SK-N-SH (cell line): Measurements from ENCODE around the gene TBRG4. TPM values are rescaled to one million over a fixed set of nuclear protein-coding genes. Genes with fewer than 3 reads are reported as not detected.

Experiments
- CTCF ChIA-PET: fragments of 300-600, 350-600 bp; formaldehyde crosslinking; extraction: SDS; loops from one replicate; lab custom pipeline; 2021; lab: Yijun Ruan, JAX
- POLR2A ChIA-PET: fragments of 350-600 bp; sonication (Branson Sonifier 250); formaldehyde crosslinking; extraction: SDS; loops from one replicate; lab custom pipeline; 2020; ENCODE audit warnings: antibody characterized with exemption, inconsistent platforms; lab: Yijun Ruan, JAX
- DNase-seq: peaks from one replicate; pipeline ENCODE4 v3.0.0; 2012
- H2AFZ ChIP-seq: fragments of 200-600 bp; sonication (generic); 2 replicates; pipeline ENCODE4 v1.8.1; 2016; ENCODE audit warnings: antibody characterized with exemption, mild to moderate bottlenecking, low read depth
- H3F3A ChIP-seq: fragments of 200-600 bp; sonication (generic); replicated peaks from 2 replicates; pipeline ENCODE3; 2016; ENCODE audit warnings: antibody characterized with exemption, mild to moderate bottlenecking; ENCODE audit not compliant: insufficient read depth
- H3K27ac ChIP-seq, 2 experiments: fragments of 200-500 bp in 1 of 2; fragments of 200-600 bp in 1 of 2; sonication (Bioruptor generic) in 1 of 2; sonication (generic), shearing (Covaris generic) in 1 of 2; 2 replicates each; pipeline versions ENCODE4 v1.5.1 to v1.6.1; 2014 to 2016; ENCODE audit warnings: low read depth in 2 of 2, inconsistent platforms in 1 of 2, low read length in 1 of 2, mild to moderate bottlenecking in 1 of 2, mixed read lengths in 1 of 2
- H3K27me3 ChIP-seq: fragments of 200-600 bp; sonication (generic), shearing (Covaris generic); 2 replicates; pipeline ENCODE4 v1.6.1; 2016; ENCODE audit warnings: mixed run types; ENCODE audit not compliant: insufficient read depth
- H3K36me3 ChIP-seq, 2 experiments: fragments of 200-500 bp in 1 of 2; fragments of 200-600 bp in 1 of 2; sonication (Bioruptor generic) in 1 of 2; sonication (generic) in 1 of 2; replicated peaks in 1 of 2; 2 replicates each; pipeline versions ENCODE3 to v1.5.1; 2014 to 2016; ENCODE audit warnings: low read length in 1 of 2, mild to moderate bottlenecking in 1 of 2; ENCODE audit not compliant: insufficient read depth in 2 of 2, control insufficient read depth in 1 of 2
- H3K4me1 ChIP-seq, 2 experiments: fragments of 200-500 bp in 1 of 2; fragments of 200-600 bp in 1 of 2; sonication (Bioruptor generic) in 1 of 2; sonication (generic), shearing (Covaris generic) in 1 of 2; 2 replicates each; pipeline versions ENCODE4 v1.5.1 to v1.6.1; 2014 to 2016; ENCODE audit warnings: low read depth in 1 of 2, low read length in 1 of 2, mixed run types in 1 of 2; ENCODE audit not compliant: insufficient read depth in 2 of 2, control insufficient read depth in 1 of 2
- H3K4me2 ChIP-seq: fragments of 200-600 bp; sonication (generic), shearing (Covaris generic); 2 replicates; pipeline ENCODE4 v1.6.1; 2017; ENCODE audit warnings: mixed run types
- H3K4me3 ChIP-seq, 2 experiments: fragments of 200-500 bp in 1 of 2; fragments of 200-600 bp in 1 of 2; sonication (Bioruptor generic) in 1 of 2; sonication (generic), shearing (Covaris generic) in 1 of 2; 2 replicates each; pipeline versions ENCODE4 v1.5.1 to v1.8.1; 2014 to 2016; ENCODE audit warnings: low read depth in 2 of 2, inconsistent platforms in 1 of 2, low read length in 1 of 2, mild to moderate bottlenecking in 1 of 2, mixed read lengths in 1 of 2, moderate library complexity in 1 of 2
- H3K79me2 ChIP-seq: fragments of 200-600 bp; sonication (generic); 2 replicates; pipeline ENCODE4 v1.8.1; 2017; ENCODE audit warnings: mild to moderate bottlenecking; ENCODE audit not compliant: insufficient read depth
- H3K9ac ChIP-seq: fragments of 200-600 bp; sonication (generic); 2 replicates; pipeline ENCODE4 v1.6.1; 2017; ENCODE audit warnings: mixed run types
- H3K9me2 ChIP-seq: fragments of 200-600 bp; sonication (generic); 2 replicates; pipeline ENCODE4 v1.6.1; 2017; ENCODE audit warnings: mixed run types
- H3K9me3 ChIP-seq: fragments of 200-600 bp; sonication (generic); 2 replicates; pipeline ENCODE4 v1.6.1; 2017; ENCODE audit warnings: mixed run types, mild to moderate bottlenecking, moderate library complexity
- H4K20me1 ChIP-seq: fragments of 200-600 bp; sonication (generic); 2 replicates; pipeline ENCODE4 v1.6.1; 2017; ENCODE audit warnings: mild to moderate bottlenecking, mixed run types; ENCODE audit not compliant: insufficient read depth
- CHD2 ChIP-seq: fragments of 150-350 bp; IDR thresholded peaks from 2 replicates; pipeline ENCODE4 v1.6.1; 2018; ENCODE audit warnings: low read length; ENCODE audit not compliant: partially characterized antibody
- EP300 ChIP-seq, 2 experiments: IDR thresholded peaks; 2 replicates each; pipeline versions ENCODE4 v1.4.0 to v1.6.1; 2012; ENCODE audit warnings: borderline replicate concordance in 1 of 2, low read depth in 1 of 2, low read length in 1 of 2
- FOXJ3 ChIP-seq: sonication (generic); formaldehyde crosslinking; IDR thresholded peaks from 2 replicates; pipeline ENCODE4 v1.5.1; 2020; ENCODE audit warnings: mild to moderate bottlenecking, missing genetic modification reagents
- GATA2 ChIP-seq: sonication (generic); formaldehyde crosslinking; IDR thresholded peaks from 2 replicates; pipeline ENCODE4 v1.5.0; 2020; ENCODE audit warnings: mild to moderate bottlenecking, missing genetic modification reagents
- MXI1 ChIP-seq: IDR thresholded peaks from 2 replicates; pipeline ENCODE4 v1.6.1; 2012; ENCODE audit warnings: mild to moderate bottlenecking, low read depth, low read length, improper control_type of control experiment
- NFIC ChIP-seq: IDR thresholded peaks from 2 replicates; pipeline ENCODE4 v1.4.0; 2012; ENCODE audit warnings: borderline replicate concordance
- NRF1 ChIP-seq: IDR thresholded peaks from 2 replicates; pipeline ENCODE4 v1.6.1; 2012; ENCODE audit warnings: low read depth, mild to moderate bottlenecking, low read length
- RAD21 ChIP-seq: IDR thresholded peaks from 2 replicates; pipeline ENCODE4 v1.6.1; 2012; ENCODE audit warnings: mild to moderate bottlenecking, low read length
- RCOR1 ChIP-seq: fragments of 150-350 bp; IDR thresholded peaks from 2 replicates; pipeline ENCODE4 v1.6.1; 2017; ENCODE audit warnings: antibody characterized with exemption, low read length
- REST ChIP-seq: IDR thresholded peaks from 2 replicates; pipeline ENCODE4 v1.6.1; 2012; ENCODE audit warnings: mild to moderate bottlenecking, low read depth, low read length, moderate library complexity
- RXRA ChIP-seq: IDR thresholded peaks from 2 replicates; pipeline ENCODE4 v1.4.0; 2012; ENCODE audit warnings: low read depth, mild to moderate bottlenecking, borderline replicate concordance
- YY1 ChIP-seq: IDR thresholded peaks from 2 replicates; pipeline ENCODE4 v1.4.0; 2012; ENCODE audit warnings: low read depth, mild to moderate bottlenecking
- WGBS: methylation state at CpG from one replicate; pipeline ENCODE4 v1.1.6; 2017; ENCODE audit warnings: low lambda C conversion rate; 5-methylcytosine and 5-hydroxymethylcytosine counted together
- polyA plus RNA-seq, 3 experiments: library from polyadenylated mRNA; depleted of rRNA; stranded (reverse); fragments of >200 nt; gene quantifications; 2 replicates each; pipeline ENCODE4 v1.2.3, GENCODE V29; 2012

Gene TBRG4
- polyA plus RNA-seq, 1 of the 3 experiments (the other 2 are of a cell fraction): 76.2 TPM

DNA sequence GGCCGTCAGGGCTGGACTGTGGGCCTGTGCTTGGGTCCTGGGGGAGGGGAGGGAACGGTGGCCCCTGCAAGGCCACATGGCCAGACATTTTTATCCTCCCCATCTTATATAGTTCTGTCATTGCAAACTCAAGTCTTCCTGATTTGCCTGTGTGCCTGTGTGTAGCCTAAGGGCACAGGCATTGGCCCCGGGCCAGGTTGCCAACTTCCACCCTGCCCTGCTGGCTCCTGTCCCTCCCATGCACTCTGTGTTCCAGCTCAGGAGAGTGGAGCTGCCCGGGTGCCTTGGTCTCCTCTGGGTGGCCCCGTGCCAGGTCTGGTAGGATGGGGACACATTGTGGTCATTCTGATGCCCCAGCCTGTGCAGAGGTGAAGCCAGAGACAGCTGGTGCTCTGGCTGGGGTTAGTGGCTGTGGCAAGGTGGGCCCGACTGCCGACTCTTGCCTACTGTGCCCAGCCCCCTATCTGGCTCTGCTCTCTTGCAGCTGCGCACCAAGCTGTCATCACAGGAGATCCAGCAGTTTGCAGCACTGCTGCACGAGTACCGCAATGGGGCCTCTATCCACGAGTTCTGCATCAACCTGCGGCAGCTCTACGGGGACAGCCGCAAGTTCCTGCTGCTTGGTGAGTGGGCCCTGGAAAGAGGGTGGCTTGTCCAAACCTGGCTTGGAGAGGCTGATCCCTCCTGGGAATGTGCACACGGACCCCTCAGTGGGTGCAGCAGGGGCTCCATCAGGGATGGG, 37.5 kb downstream of the TBRG4 start:
- no peak overlapping the region for H2AFZ ChIP-seq
- H3K9me3 ChIP-seq: no peaks in the 10 kb centered on the region
- H3K79me2 ChIP-seq: 0 out of 2 replicates have a peak, but pooled peaks cover 3% of the 10 kb centered on the region
- CTCF ChIA-PET: interaction anchor here (1.1 to 6.6 kb wide), 18 partner anchors 14 to 216 kb away, joined by 3 to 36 read pairs (median 6); partner anchors contain the start of genes NACAD and TBRG4
- WGBS: 64% methylated on average over 12 of the region's 15 CpGs
- peak overlapping the region in 1 of 2 experiments; percentile 91; a peak in 2 of 4 replicates for H3K27ac ChIP-seq
- peaks cover 0 to 40% of the 10 kb centered on the region in 2 experiments; a peak in 1 of 4 replicates for H3K4me1 ChIP-seq
- no peaks in the 10 kb centered on the region for H3F3A ChIP-seq
- DNase-seq: peak; percentile 96
- H3K4me3 ChIP-seq: no peak overlapping the region
- H3K27me3 ChIP-seq: no peaks in the 10 kb centered on the region
- peaks cover 9 to 66% of the 10 kb centered on the region in 2 experiments for H3K36me3 ChIP-seq
- peaks cover 5% of the 10 kb centered on the region; the same call in 1 of the 2 replicates for H4K20me1 ChIP-seq
- TF ChIP-seq MXI1 (peak; percentile 95), CHD2 (peak; percentile 64), NFIC (peak; percentile 62), FOXJ3 (CRISPR knock-in tag) (peak; percentile 76), RAD21 (peak; percentile 36), REST (no peak), RXRA (no peak), RCOR1 (peak; percentile 87), NRF1 (peak; percentile 47; the same call in 1 of the 2 replicates), EP300 (IDR thresholded peaks at IDR 0.05; ENCODE audit: borderline replicate concordance in 1 of 2, low read depth in 1 of 2, low read length in 1 of 2) (peak in 1 of 2 experiments; percentile 79; a peak in 2 of 4 replicates), GATA2 (CRISPR knock-in tag) (peak; percentile 75; the same call in 1 of the 2 replicates), YY1 (no peak)
- no peaks in the 10 kb centered on the region for H3K9me2 ChIP-seq
- POLR2A ChIA-PET: interaction anchor here (0.5 to 3.7 kb wide), 10 partner anchors 13 to 467 kb away, joined by 3 to 28 read pairs (median 6); partner anchors contain the start of genes CCM2, NACAD, OGDH and TBRG4
- H3K4me2 ChIP-seq: no peak overlapping the region
- H3K9ac ChIP-seq: no peak overlapping the region
